ENCODE results near the gene ATP6V1C2. TPM values are rescaled to one million over a fixed set of nuclear protein-coding genes. Genes with fewer than 3 reads are reported as not detected.
A peak's percentile ranks its signal among the peaks of the same experiment; 100 is the strongest.

The ATP6V1C2 gene
- total RNA-seq (not detected), total RNA-seq (0 reads per million in 2 donors)

GRCh38 chr2:10721396-10722251 lies at the start of gene ATP6V1C2:
Gene ATP6V1C2, plus strand, starts transcription at chr2:10721630. Its CDS starts 1,220 bp downstream, at chr2:10722850.
- peak within 1 kb of the TSS; percentile 76 for H3K4me3 Mint-ChIP-seq
- H3K27me3 Mint-ChIP-seq, result peaks cover 60% of the 10 kb centered on the region
- H3K27ac Mint-ChIP-seq, result no peak within 1 kb of the TSS
- peaks cover 4% of the 10 kb centered on the region for H3K36me3 Mint-ChIP-seq (ENCODE audit: low read depth)
- H3K9me3 ChIP-seq (ENCODE audit: control insufficient read depth, low read length, poor library complexity, severe bottlenecking), result no peaks in the 10 kb centered on the region
- DNase-seq, result no peak
- ATAC-seq, result peak; percentile 30
- peaks cover 11% of the 10 kb centered on the region for H3K4me1 Mint-ChIP-seq

GRCh38 chr2:10675131-10675530 lies 46.3 kb upstream of the ATP6V1C2 start:
- no peaks in the 10 kb centered on the region for H3K27me3 Mint-ChIP-seq
- H3K36me3 Mint-ChIP-seq (ENCODE audit: low read depth), result peaks cover 2% of the 10 kb centered on the region
- DNase-seq, result no peak
- H3K9me3 ChIP-seq (ENCODE audit: control insufficient read depth, low read length, poor library complexity, severe bottlenecking), result no peaks in the 10 kb centered on the region
- H3K27ac Mint-ChIP-seq, result no peak overlapping the region
- H3K4me3 Mint-ChIP-seq, result no peak overlapping the region
- ATAC-seq, result peak; percentile 46
- H3K4me1 Mint-ChIP-seq, result peaks cover 19% of the 10 kb centered on the region

GRCh38 chr2:10678225-10678624 lies 43.2 kb upstream of the ATP6V1C2 start:
- Mint-ChIP-seq H3K4me1 (peaks cover 19% of the 10 kb centered on the region), H3K27me3 (no peaks in the 10 kb centered on the region), H3K27ac (no peak overlapping the region), H3K4me3 (no peak overlapping the region), H3K36me3 (ENCODE audit: low read depth) (peaks cover 2% of the 10 kb centered on the region)
- no peaks in the 10 kb centered on the region for H3K9me3 ChIP-seq (ENCODE audit: control insufficient read depth, low read length, poor library complexity, severe bottlenecking)
- ATAC-seq (no peak), DNase-seq (no peak)

- DNase-seq, result no peak
- Mint-ChIP-seq H3K27me3 (no peaks in the 10 kb centered on the region), H3K36me3 (ENCODE audit: low read depth) (peaks cover 2% of the 10 kb centered on the region), H3K27ac (no peak overlapping the region), H3K4me1 (peaks cover 15% of the 10 kb centered on the region), H3K4me3 (no peak overlapping the region)
- no peaks in the 10 kb centered on the region for H3K9me3 ChIP-seq (ENCODE audit: control insufficient read depth, low read length, poor library complexity, severe bottlenecking)
- no peak for ATAC-seq
These were observed 41.2 kb upstream of the ATP6V1C2 start for GRCh38 chr2:10680214-10680613.

- Mint-ChIP-seq H3K36me3 (ENCODE audit: low read depth) (peaks cover 2% of the 10 kb centered on the region), H3K27me3 (no peaks in the 10 kb centered on the region), H3K27ac (no peak overlapping the region), H3K4me3 (no peak overlapping the region), H3K4me1 (peaks cover 9% of the 10 kb centered on the region)
- ATAC-seq, result no peak
- no peaks in the 10 kb centered on the region for H3K9me3 ChIP-seq (ENCODE audit: control insufficient read depth, low read length, poor library complexity, severe bottlenecking)
- no peak for DNase-seq
These were observed 40.5 kb upstream of the ATP6V1C2 start for GRCh38 chr2:10680957-10681356.

GRCh38 chr2:10686176-10686730 lies 35.2 kb upstream of the ATP6V1C2 start:
- Mint-ChIP-seq H3K36me3 (ENCODE audit: low read depth) (peaks cover 3% of the 10 kb centered on the region), H3K4me3 (no peak overlapping the region), H3K4me1 (peaks cover 3% of the 10 kb centered on the region), H3K27ac (no peak overlapping the region), H3K27me3 (no peaks in the 10 kb centered on the region)
- ATAC-seq (no peak), DNase-seq (no peak)
- no peaks in the 10 kb centered on the region for H3K9me3 ChIP-seq (ENCODE audit: control insufficient read depth, low read length, poor library complexity, severe bottlenecking)

GRCh38 chr2:10688921-10689807 lies 32.3 kb upstream of the ATP6V1C2 start:
- no peak for DNase-seq
- Mint-ChIP-seq H3K4me3 (no peak overlapping the region), H3K27me3 (no peaks in the 10 kb centered on the region), H3K4me1 (peaks cover 3% of the 10 kb centered on the region), H3K27ac (no peak overlapping the region), H3K36me3 (ENCODE audit: low read depth) (peaks cover 3% of the 10 kb centered on the region)
- ATAC-seq, result peak; percentile 44
- no peaks in the 10 kb centered on the region for H3K9me3 ChIP-seq (ENCODE audit: control insufficient read depth, low read length, poor library complexity, severe bottlenecking)

- no peaks in the 10 kb centered on the region for H3K9me3 ChIP-seq (ENCODE audit: control insufficient read depth, low read length, poor library complexity, severe bottlenecking)
- Mint-ChIP-seq H3K27me3 (no peaks in the 10 kb centered on the region), H3K27ac (no peak overlapping the region), H3K36me3 (ENCODE audit: low read depth) (peaks cover 3% of the 10 kb centered on the region), H3K4me1 (peaks cover 6% of the 10 kb centered on the region), H3K4me3 (no peak overlapping the region)
- no peak for ATAC-seq
- no peak for DNase-seq
These were observed 29.9 kb upstream of the ATP6V1C2 start for GRCh38 chr2:10691521-10691920.

- ATAC-seq (no peak), DNase-seq (no peak)
- Mint-ChIP-seq H3K27ac (no peak overlapping the region), H3K4me3 (no peak overlapping the region), H3K36me3 (ENCODE audit: low read depth) (peaks cover 1% of the 10 kb centered on the region), H3K4me1 (no peaks in the 10 kb centered on the region), H3K27me3 (peaks cover 19% of the 10 kb centered on the region)
- no peaks in the 10 kb centered on the region for H3K9me3 ChIP-seq (ENCODE audit: control insufficient read depth, low read length, poor library complexity, severe bottlenecking)
These were observed 21.2 kb upstream of the ATP6V1C2 start for GRCh38 chr2:10700078-10700803.

GRCh38 chr2:10704034-10704594 lies 17.3 kb upstream of the ATP6V1C2 start:
- H3K27ac Mint-ChIP-seq, result no peak overlapping the region

GRCh38 chr2:10706033-10706432 lies 15.4 kb upstream of the ATP6V1C2 start:
- H3K36me3 Mint-ChIP-seq (ENCODE audit: low read depth), result peaks cover 8% of the 10 kb centered on the region
- DNase-seq (no peak), ATAC-seq (no peak)
- H3K4me3 Mint-ChIP-seq, result no peak overlapping the region
- H3K27me3 Mint-ChIP-seq, result peaks cover 52% of the 10 kb centered on the region
- H3K4me1 Mint-ChIP-seq, result peaks cover 6% of the 10 kb centered on the region
- no peak overlapping the region for H3K27ac Mint-ChIP-seq
- H3K9me3 ChIP-seq (ENCODE audit: control insufficient read depth, low read length, poor library complexity, severe bottlenecking), result no peaks in the 10 kb centered on the region

More at GRCh38 chr2:10704034-10704594, 17.3 kb upstream of the ATP6V1C2 start:
- H3K9me3 ChIP-seq (ENCODE audit: control insufficient read depth, low read length, poor library complexity, severe bottlenecking), result no peaks in the 10 kb centered on the region
- ATAC-seq (no peak), DNase-seq (no peak)
- Mint-ChIP-seq H3K4me1 (peaks cover 6% of the 10 kb centered on the region), H3K27me3 (peaks cover 50% of the 10 kb centered on the region), H3K36me3 (ENCODE audit: low read depth) (peaks cover 8% of the 10 kb centered on the region), H3K4me3 (no peak overlapping the region)

GRCh38 chr2:10707831-10708230 lies 13.6 kb upstream of the ATP6V1C2 start:
- ATAC-seq, result no peak

More at GRCh38 chr2:10707831-10708230, 13.6 kb upstream of the ATP6V1C2 start:
- no peaks in the 10 kb centered on the region for H3K9me3 ChIP-seq (ENCODE audit: control insufficient read depth, low read length, poor library complexity, severe bottlenecking)
- peaks cover 14% of the 10 kb centered on the region for H3K4me1 Mint-ChIP-seq
- H3K36me3 Mint-ChIP-seq (ENCODE audit: low read depth), result peaks cover 8% of the 10 kb centered on the region
- H3K27ac Mint-ChIP-seq, result no peak overlapping the region
- no peak overlapping the region for H3K4me3 Mint-ChIP-seq
- no peak for DNase-seq
- peaks cover 47% of the 10 kb centered on the region for H3K27me3 Mint-ChIP-seq

Data from T-helper 17 cell (primary cell).